ENCODE results near the gene CFAP61. TPM values are rescaled to one million over a fixed set of nuclear protein-coding genes. Genes with fewer than 3 reads are reported as not detected.

The CFAP61 gene
- total RNA-seq, 1 donor from 2014 or later: 2.6 TPM

- H3K9me3 Mint-ChIP-seq (ENCODE audit: low read depth): no peaks in the 10 kb centered on the region
- H3K36me3 Mint-ChIP-seq (ENCODE audit: insufficient read depth): peaks cover 6% of the 10 kb centered on the region
Observed at GRCh38 chr20:20386192-20386591, 333.9 kb downstream of the CFAP61 start.

GRCh38 chr20:20390393-20390792 is 338.1 kb downstream of the CFAP61 start:
- Mint-ChIP-seq H3K9me3 (ENCODE audit: low read depth) (no peaks in the 10 kb centered on the region), H3K36me3 (ENCODE audit: insufficient read depth) (peaks cover 27% of the 10 kb centered on the region), H3K27me3 (no peaks in the 10 kb centered on the region), H3K27ac (no peak overlapping the region), H3K4me1 (ENCODE audit: low read depth) (peaks cover 2% of the 10 kb centered on the region), H3K4me3 (ENCODE audit: low read depth) (no peak overlapping the region)
- no peak for DNase-seq (ENCODE audit: low spot score, unreplicated experiment)
- no peak for TF ChIP-seq CTCF (IDR thresholded peaks at IDR 0.05; ENCODE audit: unreplicated experiment)

More at GRCh38 chr20:20386192-20386591, 333.9 kb downstream of the CFAP61 start:
- H3K4me1 Mint-ChIP-seq (ENCODE audit: low read depth): peaks cover 2% of the 10 kb centered on the region
- H3K4me3 Mint-ChIP-seq (ENCODE audit: low read depth): no peak overlapping the region
- no peak for TF ChIP-seq CTCF (IDR thresholded peaks at IDR 0.05; ENCODE audit: unreplicated experiment)
- peaks cover 4% of the 10 kb centered on the region for H3K27me3 Mint-ChIP-seq
- no peak for DNase-seq (ENCODE audit: low spot score, unreplicated experiment)
- no peak overlapping the region for H3K27ac Mint-ChIP-seq

- H3K27me3 Mint-ChIP-seq: no peaks in the 10 kb centered on the region
Observed at GRCh38 chr20:20391115-20391514, 338.8 kb downstream of the CFAP61 start.

GRCh38 chr20:20391766-20392165 is 339.4 kb downstream of the CFAP61 start:
- Mint-ChIP-seq H3K36me3 (ENCODE audit: insufficient read depth) (peaks cover 29% of the 10 kb centered on the region), H3K27ac (no peak overlapping the region), H3K27me3 (no peaks in the 10 kb centered on the region), H3K4me3 (ENCODE audit: low read depth) (no peak overlapping the region), H3K4me1 (ENCODE audit: low read depth) (peaks cover 2% of the 10 kb centered on the region), H3K9me3 (ENCODE audit: low read depth) (no peaks in the 10 kb centered on the region)
- no peak for TF ChIP-seq CTCF (IDR thresholded peaks at IDR 0.05; ENCODE audit: unreplicated experiment)
- no peak for DNase-seq (ENCODE audit: low spot score, unreplicated experiment)

More at GRCh38 chr20:20391115-20391514, 338.8 kb downstream of the CFAP61 start:
- no peaks in the 10 kb centered on the region for H3K9me3 Mint-ChIP-seq (ENCODE audit: low read depth)
- no peak overlapping the region for H3K27ac Mint-ChIP-seq
- TF ChIP-seq CTCF (IDR thresholded peaks at IDR 0.05; ENCODE audit: unreplicated experiment): no peak
- H3K36me3 Mint-ChIP-seq (ENCODE audit: insufficient read depth): peaks cover 28% of the 10 kb centered on the region
- no peak for DNase-seq (ENCODE audit: low spot score, unreplicated experiment)
- H3K4me1 Mint-ChIP-seq (ENCODE audit: low read depth): peaks cover 2% of the 10 kb centered on the region
- no peak overlapping the region for H3K4me3 Mint-ChIP-seq (ENCODE audit: low read depth)

- H3K4me3 Mint-ChIP-seq (ENCODE audit: low read depth): no peak overlapping the region
- H3K27ac Mint-ChIP-seq: no peak overlapping the region
- peaks cover 29% of the 10 kb centered on the region for H3K36me3 Mint-ChIP-seq (ENCODE audit: insufficient read depth)
- no peaks in the 10 kb centered on the region for H3K4me1 Mint-ChIP-seq (ENCODE audit: low read depth)
- TF ChIP-seq CTCF (IDR thresholded peaks at IDR 0.05; ENCODE audit: unreplicated experiment): no peak
- DNase-seq (ENCODE audit: low spot score, unreplicated experiment): no peak
- no peaks in the 10 kb centered on the region for H3K27me3 Mint-ChIP-seq
- no peaks in the 10 kb centered on the region for H3K9me3 Mint-ChIP-seq (ENCODE audit: low read depth)
Observed at GRCh38 chr20:20393207-20394120, 341.1 kb downstream of the CFAP61 start.

Data from progenitor cell of endocrine pancreas (in vitro differentiated cells).